ENCODE data around the gene SLC25A45.

SLC25A45 gene

GRCh38 chr11:65396769-65397745, 14.6 kb upstream of the SLC25A45 start:
- Histone ChIP-seq H3K36me3 (ENCODE audit: control insufficient read depth in 5 of 5, insufficient read depth in 5 of 5, low read length in 5 of 5) (peaks cover 0 to 84% (median 71%) of the 10 kb centered on the region in 5 donors), H3K27me3 (ENCODE audit: control insufficient read depth in 5 of 5, insufficient read depth in 4 of 5, low read length in 5 of 5) (no peaks in the 10 kb centered on the region), H3K9me3 (ENCODE audit: control insufficient read depth in 5 of 5, low read length in 5 of 5) (no peaks in the 10 kb centered on the region), H3K9ac (ENCODE audit: low read length in 5 of 5) (no peak overlapping the region), H3K27ac (ENCODE audit: low read depth, low read length) (no peak overlapping the region), H3K4me3 (ENCODE audit: low read depth in 1 of 5, low read length in 5 of 5) (no peak overlapping the region), H3K4me1 (ENCODE audit: control insufficient read depth in 5 of 5, insufficient read depth in 5 of 5, low read length in 5 of 5) (peaks cover 0 to 14% (median 12%) of the 10 kb centered on the region in 5 donors)

- no peak overlapping the region for H3K4me3 ChIP-seq (ENCODE audit: low read depth in 1 of 5, low read length in 5 of 5)
- H3K27ac ChIP-seq (ENCODE audit: low read depth, low read length): no peak overlapping the region
- H3K4me1 ChIP-seq (ENCODE audit: control insufficient read depth in 5 of 5, insufficient read depth in 5 of 5, low read length in 5 of 5): peaks cover 2 to 22% (median 20%) of the 10 kb centered on the region in 5 donors
- no peaks in the 10 kb centered on the region for H3K9me3 ChIP-seq (ENCODE audit: control insufficient read depth in 5 of 5, low read length in 5 of 5)
- H3K9ac ChIP-seq (ENCODE audit: low read length in 5 of 5): no peak overlapping the region
- no peaks in the 10 kb centered on the region for H3K27me3 ChIP-seq (ENCODE audit: control insufficient read depth in 5 of 5, insufficient read depth in 4 of 5, low read length in 5 of 5)
- H3K36me3 ChIP-seq (ENCODE audit: control insufficient read depth in 5 of 5, insufficient read depth in 5 of 5, low read length in 5 of 5): peaks cover 0 to 85% (median 71%) of the 10 kb centered on the region in 5 donors
Measured at GRCh38 chr11:65395961-65396530, 13.6 kb upstream of the SLC25A45 start.

GRCh38 chr11:65394125-65394536, 11.7 kb upstream of the SLC25A45 start:
- H3K36me3 ChIP-seq (ENCODE audit: control insufficient read depth in 5 of 5, insufficient read depth in 5 of 5, low read length in 5 of 5): peaks cover 0 to 77% (median 59%) of the 10 kb centered on the region in 5 donors
- H3K9ac ChIP-seq (ENCODE audit: low read length in 5 of 5): no peak overlapping the region
- H3K4me1 ChIP-seq (ENCODE audit: control insufficient read depth in 5 of 5, insufficient read depth in 5 of 5, low read length in 5 of 5): peaks cover 8 to 42% (median 39%) of the 10 kb centered on the region in 5 donors
- no peaks in the 10 kb centered on the region for H3K9me3 ChIP-seq (ENCODE audit: control insufficient read depth in 5 of 5, low read length in 5 of 5)
- no peaks in the 10 kb centered on the region for H3K27me3 ChIP-seq (ENCODE audit: control insufficient read depth in 5 of 5, insufficient read depth in 4 of 5, low read length in 5 of 5)
- no peak overlapping the region for H3K27ac ChIP-seq (ENCODE audit: low read depth, low read length)
- no peak overlapping the region for H3K4me3 ChIP-seq (ENCODE audit: low read depth in 1 of 5, low read length in 5 of 5)

GRCh38 chr11:65393513-65394079, 11.2 kb upstream of the SLC25A45 start:
- peaks cover 0 to 79% (median 58%) of the 10 kb centered on the region in 5 donors for H3K36me3 ChIP-seq (ENCODE audit: control insufficient read depth in 5 of 5, insufficient read depth in 5 of 5, low read length in 5 of 5)

GRCh38 chr11:65392899-65393298, 10.5 kb upstream of the SLC25A45 start:
- no peak overlapping the region for H3K4me3 ChIP-seq (ENCODE audit: low read depth in 1 of 5, low read length in 5 of 5)
- no peaks in the 10 kb centered on the region for H3K27me3 ChIP-seq (ENCODE audit: control insufficient read depth in 5 of 5, insufficient read depth in 4 of 5, low read length in 5 of 5)
- no peak overlapping the region for H3K27ac ChIP-seq (ENCODE audit: low read depth, low read length)
- peaks cover 0 to 77% (median 51%) of the 10 kb centered on the region in 5 donors for H3K36me3 ChIP-seq (ENCODE audit: control insufficient read depth in 5 of 5, insufficient read depth in 5 of 5, low read length in 5 of 5)
- H3K9ac ChIP-seq (ENCODE audit: low read length in 5 of 5): no peak overlapping the region
- H3K9me3 ChIP-seq (ENCODE audit: control insufficient read depth in 5 of 5, low read length in 5 of 5): no peaks in the 10 kb centered on the region
- peaks cover 11 to 54% (median 52%) of the 10 kb centered on the region in 5 donors for H3K4me1 ChIP-seq (ENCODE audit: control insufficient read depth in 5 of 5, insufficient read depth in 5 of 5, low read length in 5 of 5)

More at GRCh38 chr11:65393513-65394079, 11.2 kb upstream of the SLC25A45 start:
- Histone ChIP-seq H3K4me1 (ENCODE audit: control insufficient read depth in 5 of 5, insufficient read depth in 5 of 5, low read length in 5 of 5) (peaks cover 8 to 47% (median 45%) of the 10 kb centered on the region in 5 donors), H3K9ac (ENCODE audit: low read length in 5 of 5) (no peak overlapping the region), H3K27me3 (ENCODE audit: control insufficient read depth in 5 of 5, insufficient read depth in 4 of 5, low read length in 5 of 5) (no peaks in the 10 kb centered on the region), H3K27ac (ENCODE audit: low read depth, low read length) (no peak overlapping the region), H3K4me3 (ENCODE audit: low read depth in 1 of 5, low read length in 5 of 5) (no peak overlapping the region), H3K9me3 (ENCODE audit: control insufficient read depth in 5 of 5, low read length in 5 of 5) (no peaks in the 10 kb centered on the region)

GRCh38 chr11:65392186-65392829, 9.9 kb upstream of the SLC25A45 start:
- H3K4me1 ChIP-seq (ENCODE audit: control insufficient read depth in 5 of 5, insufficient read depth in 5 of 5, low read length in 5 of 5): peaks cover 11 to 60% (median 56%) of the 10 kb centered on the region in 5 donors

GRCh38 chr11:65390996-65391395, 8.6 kb upstream of the SLC25A45 start:
- Histone ChIP-seq H3K9ac (ENCODE audit: low read length in 5 of 5) (peak overlapping the region in 4 of 5 donors; percentile 12 to 68 (median 52)), H3K27me3 (ENCODE audit: control insufficient read depth in 5 of 5, insufficient read depth in 4 of 5, low read length in 5 of 5) (no peaks in the 10 kb centered on the region), H3K9me3 (ENCODE audit: control insufficient read depth in 5 of 5, low read length in 5 of 5) (no peaks in the 10 kb centered on the region), H3K27ac (ENCODE audit: low read depth, low read length) (peak overlapping the region; percentile 74), H3K4me1 (ENCODE audit: control insufficient read depth in 5 of 5, insufficient read depth in 5 of 5, low read length in 5 of 5) (peaks cover 12 to 71% (median 65%) of the 10 kb centered on the region in 5 donors), H3K36me3 (ENCODE audit: control insufficient read depth in 5 of 5, insufficient read depth in 5 of 5, low read length in 5 of 5) (peaks cover 0 to 58% (median 37%) of the 10 kb centered on the region in 5 donors), H3K4me3 (ENCODE audit: low read depth in 1 of 5, low read length in 5 of 5) (peak overlapping the region in 2 of 5 donors; percentile 25 to 40)

More at GRCh38 chr11:65392186-65392829, 9.9 kb upstream of the SLC25A45 start:
- Histone ChIP-seq H3K9me3 (ENCODE audit: control insufficient read depth in 5 of 5, low read length in 5 of 5) (no peaks in the 10 kb centered on the region), H3K4me3 (ENCODE audit: low read depth in 1 of 5, low read length in 5 of 5) (no peak overlapping the region), H3K27ac (ENCODE audit: low read depth, low read length) (peak overlapping the region; percentile 41), H3K9ac (ENCODE audit: low read length in 5 of 5) (no peak overlapping the region), H3K27me3 (ENCODE audit: control insufficient read depth in 5 of 5, insufficient read depth in 4 of 5, low read length in 5 of 5) (no peaks in the 10 kb centered on the region), H3K36me3 (ENCODE audit: control insufficient read depth in 5 of 5, insufficient read depth in 5 of 5, low read length in 5 of 5) (peaks cover 0 to 72% (median 48%) of the 10 kb centered on the region in 5 donors)

- H3K27ac ChIP-seq (ENCODE audit: low read depth, low read length): peak overlapping the region; percentile 74
- H3K27me3 ChIP-seq (ENCODE audit: control insufficient read depth in 5 of 5, insufficient read depth in 4 of 5, low read length in 5 of 5): peaks cover 0 to 3% (median 0%) of the 10 kb centered on the region in 5 donors
- H3K36me3 ChIP-seq (ENCODE audit: control insufficient read depth in 5 of 5, insufficient read depth in 5 of 5, low read length in 5 of 5): peaks cover 0 to 52% (median 30%) of the 10 kb centered on the region in 5 donors
- peak overlapping the region in 1 of 5 donors; percentile 40 for H3K4me3 ChIP-seq (ENCODE audit: low read depth in 1 of 5, low read length in 5 of 5)
- H3K4me1 ChIP-seq (ENCODE audit: control insufficient read depth in 5 of 5, insufficient read depth in 5 of 5, low read length in 5 of 5): peaks cover 15 to 78% (median 69%) of the 10 kb centered on the region in 5 donors
- H3K9me3 ChIP-seq (ENCODE audit: control insufficient read depth in 5 of 5, low read length in 5 of 5): no peaks in the 10 kb centered on the region
- H3K9ac ChIP-seq (ENCODE audit: low read length in 5 of 5): peak overlapping the region in 4 of 5 donors; percentile 38 to 68 (median 52)
Measured at GRCh38 chr11:65390099-65390941, 7.9 kb upstream of the SLC25A45 start.

Data from subcutaneous abdominal adipose tissue (tissue), 5 donors.